Fibroblast of lung (primary cell): ENCODE data around the gene MTFR2.

Source experiments
- EZH2 ChIP-seq: IDR thresholded peaks from 2 replicates; pipeline ENCODE4 v1.5.1; 2012; ENCODE audit warnings: low read length, control low read depth, mild to moderate bottlenecking; ENCODE audit errors: missing control alignments
- TF ChIP-seq, protein P1 (sequence below), 2 donors: IDR thresholded peaks in 1 of 2; conservative IDR thresholded peaks in 1 of 2; 1 replicate in 1 of 2; 2 replicates in 1 of 2; pipeline ENCODE4 v1.5.1; 2011 to 2012; ENCODE audit warnings: low read length in 2 of 2, control low read depth in 1 of 2, inconsistent platforms in 1 of 2, low read depth in 1 of 2, mild to moderate bottlenecking in 1 of 2

DNA sequence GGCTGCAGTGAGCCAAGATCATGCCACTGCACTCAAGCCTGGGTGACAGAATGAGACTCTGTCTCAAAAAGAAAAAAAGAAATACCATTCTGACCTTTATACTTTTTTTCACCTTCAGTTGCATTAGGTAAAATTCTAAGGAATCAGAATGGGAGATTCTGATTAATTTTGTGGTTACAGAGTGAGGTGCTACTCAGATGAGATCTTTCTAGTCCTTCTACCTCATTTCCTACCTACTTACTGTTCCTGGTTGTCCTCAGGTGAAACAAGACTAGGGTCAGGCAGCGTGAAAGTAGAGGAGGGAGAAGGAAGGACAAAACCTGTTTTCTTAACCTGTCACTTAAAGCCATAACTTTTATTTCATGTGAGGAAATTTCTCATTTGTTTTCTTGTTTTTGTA lies 63.7 kb downstream of the MTFR2 start:
- TF ChIP-seq, protein P1, sequence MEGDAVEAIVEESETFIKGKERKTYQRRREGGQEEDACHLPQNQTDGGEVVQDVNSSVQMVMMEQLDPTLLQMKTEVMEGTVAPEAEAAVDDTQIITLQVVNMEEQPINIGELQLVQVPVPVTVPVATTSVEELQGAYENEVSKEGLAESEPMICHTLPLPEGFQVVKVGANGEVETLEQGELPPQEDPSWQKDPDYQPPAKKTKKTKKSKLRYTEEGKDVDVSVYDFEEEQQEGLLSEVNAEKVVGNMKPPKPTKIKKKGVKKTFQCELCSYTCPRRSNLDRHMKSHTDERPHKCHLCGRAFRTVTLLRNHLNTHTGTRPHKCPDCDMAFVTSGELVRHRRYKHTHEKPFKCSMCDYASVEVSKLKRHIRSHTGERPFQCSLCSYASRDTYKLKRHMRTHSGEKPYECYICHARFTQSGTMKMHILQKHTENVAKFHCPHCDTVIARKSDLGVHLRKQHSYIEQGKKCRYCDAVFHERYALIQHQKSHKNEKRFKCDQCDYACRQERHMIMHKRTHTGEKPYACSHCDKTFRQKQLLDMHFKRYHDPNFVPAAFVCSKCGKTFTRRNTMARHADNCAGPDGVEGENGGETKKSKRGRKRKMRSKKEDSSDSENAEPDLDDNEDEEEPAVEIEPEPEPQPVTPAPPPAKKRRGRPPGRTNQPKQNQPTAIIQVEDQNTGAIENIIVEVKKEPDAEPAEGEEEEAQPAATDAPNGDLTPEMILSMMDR (conservative IDR thresholded peaks at IDR 0.05 in 1 of 2, IDR thresholded peaks at IDR 0.05 in 1 of 2; ENCODE audit: low read depth in 1 of 2, low read length in 2 of 2), result no peak
- TF ChIP-seq EZH2, result no peak
